K562 (cell line): ENCODE results near the gene TUBA1B. TPM values are rescaled to one million over a fixed set of nuclear protein-coding genes. Genes with fewer than 3 reads are reported as not detected.

ENCODE experiments used
- ASH1L ChIP-seq: fragments of 450-650 bp; IDR thresholded peaks from 2 replicates; pipeline ENCODE4 v1.6.1; 2018; ENCODE audit warnings: borderline replicate concordance, mild to moderate bottlenecking, low read depth; ENCODE audit not compliant: partially characterized antibody
- CBX1 ChIP-seq: sonication (generic); IDR thresholded peaks from 2 replicates; pipeline ENCODE4 v1.6.1; 2016; ENCODE audit warnings: antibody characterized with exemption, low read depth, mild to moderate bottlenecking
- ELF4 ChIP-seq: fragments of 450-650 bp; formaldehyde crosslinking; IDR thresholded peaks from 2 replicates; pipeline ENCODE4 v1.4.0; 2022; ENCODE audit warnings: missing genetic modification characterization
- ETS2 ChIP-seq: IDR thresholded peaks from 2 replicates; pipeline ENCODE4 v1.6.1; 2016; ENCODE audit warnings: borderline replicate concordance, missing genetic modification characterization, mild to moderate bottlenecking, moderate library complexity, missing compliant biosample characterization; ENCODE audit not compliant: poor library complexity, severe bottlenecking
- ETV5 ChIP-seq: sonication (generic); formaldehyde crosslinking; IDR thresholded peaks from 2 replicates; pipeline ENCODE4 v1.4.0; 2020; ENCODE audit warnings: low read depth, mild to moderate bottlenecking, missing genetic modification reagents
- EWSR1 ChIP-seq: fragments of 450-650 bp; IDR thresholded peaks from 2 replicates; pipeline ENCODE4 v1.6.1; 2018; ENCODE audit warnings: borderline replicate concordance, mild to moderate bottlenecking, low read depth, moderate library complexity; ENCODE audit not compliant: partially characterized antibody
- KDM5B ChIP-seq: fragments of 200-600 bp; sonication (generic); IDR thresholded peaks from 2 replicates; pipeline ENCODE4 v1.6.1; 2012; ENCODE audit warnings: low read depth, mild to moderate bottlenecking, moderate library complexity, low read length, control low read depth, inconsistent platforms; ENCODE audit not compliant: insufficient replicate concordance
- KHSRP ChIP-seq: fragments of 450-650 bp; IDR thresholded peaks from 2 replicates; pipeline ENCODE4 v1.6.1; 2017
- POLR3G ChIP-seq: IDR thresholded peaks from 2 replicates; pipeline ENCODE4 v1.6.1; 2011; ENCODE audit not compliant: insufficient read length, insufficient replicate concordance; ENCODE audit errors: extremely low read depth
- RFX1 ChIP-seq: fragments of 450-650 bp; IDR thresholded peaks from 2 replicates; pipeline ENCODE4 v1.6.1; 2016; ENCODE audit warnings: mild to moderate bottlenecking, moderate library complexity
- polyA plus RNA-seq, 8 experiments: library from polyadenylated mRNA; depleted of rRNA in 4 of 8; stranded (reverse) in 5 of 8; unstranded in 3 of 8; fragments of >200 nt; fragmentation: Nextera tagmentation in 2 of 8; fragmentation: Illumina TruSeq in 1 of 8; extraction: Ambion mirVana in 2 of 8; extraction: Trizol in 1 of 8; gene quantifications; 2 replicates each; pipeline versions ENCODE4 v1.2.1 to v1.2.3, GENCODE V29; 2011 to 2014; ENCODE audit warnings: inconsistent platforms in 1 of 8, missing spikeins in 1 of 8
- total RNA-seq, 7 experiments: library from RNA; depleted of rRNA in 6 of 7; stranded (reverse); fragments of >200 nt in 6 of 7; fragmentation: Illumina TruSeq in 2 of 7; extraction: Trizol in 2 of 7; gene quantifications; 2 replicates each; pipeline versions ENCODE4 v1.2.1 to v1.2.3, GENCODE V29; 2011 to 2021; ENCODE audit warnings: low replicate concordance in 1 of 7
- TF ChIP-seq, protein P1 (sequence below): fragments of 450-650 bp; IDR thresholded peaks from 2 replicates; pipeline ENCODE4 v1.6.1; 2016; ENCODE audit warnings: mild to moderate bottlenecking
- TF ChIP-seq, protein P2 (sequence below): fragments of 450-650 bp; IDR thresholded peaks from 2 replicates; pipeline ENCODE4 v1.6.1; 2016; ENCODE audit warnings: low read depth

The TUBA1B gene
- total and polyA plus RNA-seq, 9 of the 15 experiments (the other 6 are each of a cell fraction or from before 2014, with no cell fraction given): 2,189 to 4,624 (median 2,628) TPM

GRCh38 chr12:49110464-49111155, 20.6 kb downstream of the TUBA1B start, which contains the start of gene LMBR1L (continued):
- TF ChIP-seq, protein P1, sequence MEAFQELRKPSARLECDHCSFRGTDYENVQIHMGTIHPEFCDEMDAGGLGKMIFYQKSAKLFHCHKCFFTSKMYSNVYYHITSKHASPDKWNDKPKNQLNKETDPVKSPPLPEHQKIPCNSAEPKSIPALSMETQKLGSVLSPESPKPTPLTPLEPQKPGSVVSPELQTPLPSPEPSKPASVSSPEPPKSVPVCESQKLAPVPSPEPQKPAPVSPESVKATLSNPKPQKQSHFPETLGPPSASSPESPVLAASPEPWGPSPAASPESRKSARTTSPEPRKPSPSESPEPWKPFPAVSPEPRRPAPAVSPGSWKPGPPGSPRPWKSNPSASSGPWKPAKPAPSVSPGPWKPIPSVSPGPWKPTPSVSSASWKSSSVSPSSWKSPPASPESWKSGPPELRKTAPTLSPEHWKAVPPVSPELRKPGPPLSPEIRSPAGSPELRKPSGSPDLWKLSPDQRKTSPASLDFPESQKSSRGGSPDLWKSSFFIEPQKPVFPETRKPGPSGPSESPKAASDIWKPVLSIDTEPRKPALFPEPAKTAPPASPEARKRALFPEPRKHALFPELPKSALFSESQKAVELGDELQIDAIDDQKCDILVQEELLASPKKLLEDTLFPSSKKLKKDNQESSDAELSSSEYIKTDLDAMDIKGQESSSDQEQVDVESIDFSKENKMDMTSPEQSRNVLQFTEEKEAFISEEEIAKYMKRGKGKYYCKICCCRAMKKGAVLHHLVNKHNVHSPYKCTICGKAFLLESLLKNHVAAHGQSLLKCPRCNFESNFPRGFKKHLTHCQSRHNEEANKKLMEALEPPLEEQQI: no peak
- TF ChIP-seq KDM5B (peak; percentile 71), ETV5 (CRISPR knock-in tag) (no peak), POLR3G (no peak), ELF4 (CRISPR knock-in tag) (no peak), CBX1 (no peak), KHSRP (no peak), ASH1L (peak; percentile 88), RFX1 (no peak), EWSR1 (no peak), ETS2 (tag) (no peak)
- TF ChIP-seq, protein P2, sequence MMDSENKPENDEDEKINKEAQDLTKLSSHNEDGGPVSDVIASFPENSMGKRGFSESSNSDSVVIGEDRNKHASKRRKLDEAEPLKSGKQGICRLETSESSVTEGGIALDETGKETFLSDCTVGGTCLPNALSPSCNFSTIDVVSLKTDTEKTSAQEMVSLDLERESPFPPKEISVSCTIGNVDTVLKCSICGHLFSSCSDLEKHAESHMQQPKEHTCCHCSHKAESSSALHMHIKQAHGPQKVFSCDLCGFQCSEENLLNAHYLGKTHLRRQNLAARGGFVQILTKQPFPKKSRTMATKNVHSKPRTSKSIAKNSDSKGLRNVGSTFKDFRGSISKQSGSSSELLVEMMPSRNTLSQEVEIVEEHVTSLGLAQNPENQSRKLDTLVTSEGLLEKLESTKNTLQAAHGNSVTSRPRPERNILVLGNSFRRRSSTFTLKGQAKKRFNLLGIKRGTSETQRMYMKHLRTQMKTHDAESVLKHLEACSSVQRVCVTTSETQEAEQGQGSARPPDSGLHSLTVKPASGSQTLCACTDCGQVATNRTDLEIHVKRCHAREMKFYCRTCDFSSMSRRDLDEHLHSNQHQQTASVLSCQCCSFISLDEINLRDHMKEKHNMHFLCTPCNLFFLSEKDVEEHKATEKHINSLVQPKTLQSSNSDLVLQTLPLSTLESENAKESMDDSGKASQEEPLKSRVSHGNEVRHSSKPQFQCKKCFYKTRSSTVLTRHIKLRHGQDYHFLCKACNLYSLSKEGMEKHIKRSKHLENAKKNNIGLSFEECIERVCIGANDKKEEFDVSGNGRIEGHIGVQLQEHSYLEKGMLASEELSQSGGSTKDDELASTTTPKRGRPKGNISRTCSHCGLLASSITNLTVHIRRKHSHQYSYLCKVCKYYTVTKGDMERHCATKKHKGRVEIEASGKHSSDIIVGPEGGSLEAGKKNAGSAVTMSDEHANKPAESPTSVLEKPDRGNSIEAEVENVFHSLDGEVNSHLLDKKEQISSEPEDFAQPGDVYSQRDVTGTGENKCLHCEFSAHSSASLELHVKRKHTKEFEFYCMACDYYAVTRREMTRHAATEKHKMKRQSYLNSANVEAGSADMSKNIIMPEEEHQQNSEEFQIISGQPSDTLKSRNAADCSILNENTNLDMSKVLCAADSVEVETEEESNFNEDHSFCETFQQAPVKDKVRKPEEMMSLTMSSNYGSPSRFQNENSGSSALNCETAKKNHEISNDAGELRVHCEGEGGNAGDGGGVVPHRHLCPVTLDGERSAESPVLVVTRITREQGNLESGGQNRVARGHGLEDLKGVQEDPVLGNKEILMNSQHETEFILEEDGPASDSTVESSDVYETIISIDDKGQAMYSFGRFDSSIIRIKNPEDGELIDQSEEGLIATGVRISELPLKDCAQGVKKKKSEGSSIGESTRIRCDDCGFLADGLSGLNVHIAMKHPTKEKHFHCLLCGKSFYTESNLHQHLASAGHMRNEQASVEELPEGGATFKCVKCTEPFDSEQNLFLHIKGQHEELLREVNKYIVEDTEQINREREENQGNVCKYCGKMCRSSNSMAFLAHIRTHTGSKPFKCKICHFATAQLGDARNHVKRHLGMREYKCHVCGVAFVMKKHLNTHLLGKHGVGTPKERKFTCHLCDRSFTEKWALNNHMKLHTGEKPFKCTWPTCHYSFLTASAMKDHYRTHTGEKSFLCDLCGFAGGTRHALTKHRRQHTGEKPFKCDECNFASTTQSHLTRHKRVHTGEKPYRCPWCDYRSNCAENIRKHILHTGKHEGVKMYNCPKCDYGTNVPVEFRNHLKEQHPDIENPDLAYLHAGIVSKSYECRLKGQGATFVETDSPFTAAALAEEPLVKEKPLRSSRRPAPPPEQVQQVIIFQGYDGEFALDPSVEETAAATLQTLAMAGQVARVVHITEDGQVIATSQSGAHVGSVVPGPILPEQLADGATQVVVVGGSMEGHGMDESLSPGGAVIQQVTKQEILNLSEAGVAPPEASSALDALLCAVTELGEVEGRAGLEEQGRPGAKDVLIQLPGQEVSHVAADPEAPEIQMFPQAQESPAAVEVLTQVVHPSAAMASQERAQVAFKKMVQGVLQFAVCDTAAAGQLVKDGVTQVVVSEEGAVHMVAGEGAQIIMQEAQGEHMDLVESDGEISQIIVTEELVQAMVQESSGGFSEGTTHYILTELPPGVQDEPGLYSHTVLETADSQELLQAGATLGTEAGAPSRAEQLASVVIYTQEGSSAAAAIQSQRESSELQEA: no peak
